Activated CD8-positive, alpha-beta T cell treated with anti-CD3 and anti-CD28 coated beads for 36 hours (primary cell): ENCODE results near the gene AIFM1. TPM values are rescaled to one million over a fixed set of nuclear protein-coding genes. Genes with fewer than 3 reads are reported as not detected.
"Not testable (repeated sequence)": the region's sequence is repeated elsewhere in the genome, so short reads cannot be mapped to it uniquely, and the experiment has no call there.

Experiments used
- ATAC-seq: fragments of 200-7000 bp; cut with Tn5 transposase; one replicate; pipeline ENCODE4 v1.10.0; 2021; ENCODE audit warnings: mild to moderate bottlenecking, moderate library complexity
- CTCF ChIA-PET: fragments of 350-600 bp; sonication (Branson Sonifier 250); formaldehyde crosslinking; loops from one replicate; lab custom pipeline; 2021; ENCODE audit warnings: antibody characterized with exemption; lab: Charles Lee
- POLR2A ChIA-PET: fragments of 350-600 bp; sonication (Branson Sonifier 250); formaldehyde crosslinking; loops from one replicate; lab custom pipeline; 2021; ENCODE audit warnings: antibody characterized with exemption; lab: Charles Lee
- DNase-seq: peaks from one replicate; pipeline ENCODE4 v3.0.0-alpha.2; 2020
- H3K27ac Mint-ChIP-seq: one replicate; pipeline ENCODE4 v1.8.0; 2021; ENCODE audit warnings: mild to moderate bottlenecking, mixed read lengths
- H3K27me3 Mint-ChIP-seq: one replicate; pipeline ENCODE4 v1.8.0; 2021; ENCODE audit warnings: mixed read lengths
- H3K36me3 Mint-ChIP-seq: one replicate; pipeline ENCODE4 v1.8.0; 2021; ENCODE audit warnings: low read depth, mixed read lengths
- H3K4me1 Mint-ChIP-seq: one replicate; pipeline ENCODE4 v1.8.0; 2021; ENCODE audit warnings: low read depth, mixed read lengths
- H3K4me3 Mint-ChIP-seq: one replicate; pipeline ENCODE4 v1.8.0; 2021; ENCODE audit warnings: mild to moderate bottlenecking, moderate library complexity, mixed read lengths
- H3K9me3 Mint-ChIP-seq: one replicate; pipeline ENCODE4 v1.8.0; 2021; ENCODE audit warnings: mixed read lengths
- intact Hi-C: fragments of 100-400 bp; cut with micrococcal nuclease; formaldehyde crosslinking; loops from one replicate; pipeline ENCODE4 v1.10.0; 2022
- total RNA-seq, 2 experiments: library from RNA; stranded (reverse); gene quantifications; one replicate each; pipeline ENCODE4 v1.2.3, GENCODE V29; 2021
- TF ChIP-seq, protein P1 (sequence below): fragments of 200-600 bp; IDR thresholded peaks from one replicate; pipeline ENCODE4 v1.8.0; 2022; ENCODE audit warnings: antibody characterized with exemption, mild to moderate bottlenecking

The AIFM1 gene
- total RNA-seq, 2 experiments from 2014 or later = 51.5 to 54.3 TPM

- ATAC-seq (peak; percentile 35), DNase-seq (peak; percentile 46)
- ChIA-PET CTCF (interaction anchor here (0.9 to 5.5 kb wide), 9 partner anchors 11 to 72 kb away, joined by 3 to 87 read pairs (median 5); no protein-coding TSS in a partner anchor), POLR2A (interaction anchor here (1.0 to 4.3 kb wide), 5 partner anchors 9 to 39 kb away, joined by 3 to 26 read pairs (median 5); no protein-coding TSS in a partner anchor)
- no peaks in the 10 kb centered on the region for H3K27me3 Mint-ChIP-seq
- intact Hi-C loops = loop anchor here (2.0 kb wide), 1 partner anchor 38 kb away; no protein-coding TSS in a partner anchor
- H3K9me3 Mint-ChIP-seq = no peaks in the 10 kb centered on the region
- H3K4me3 Mint-ChIP-seq = peak overlapping the region; percentile 59
- peaks cover 25% of the 10 kb centered on the region for H3K4me1 Mint-ChIP-seq
- H3K36me3 Mint-ChIP-seq = peaks cover 2% of the 10 kb centered on the region
- H3K27ac Mint-ChIP-seq = peak overlapping the region; percentile 63
- TF ChIP-seq, protein P1, sequence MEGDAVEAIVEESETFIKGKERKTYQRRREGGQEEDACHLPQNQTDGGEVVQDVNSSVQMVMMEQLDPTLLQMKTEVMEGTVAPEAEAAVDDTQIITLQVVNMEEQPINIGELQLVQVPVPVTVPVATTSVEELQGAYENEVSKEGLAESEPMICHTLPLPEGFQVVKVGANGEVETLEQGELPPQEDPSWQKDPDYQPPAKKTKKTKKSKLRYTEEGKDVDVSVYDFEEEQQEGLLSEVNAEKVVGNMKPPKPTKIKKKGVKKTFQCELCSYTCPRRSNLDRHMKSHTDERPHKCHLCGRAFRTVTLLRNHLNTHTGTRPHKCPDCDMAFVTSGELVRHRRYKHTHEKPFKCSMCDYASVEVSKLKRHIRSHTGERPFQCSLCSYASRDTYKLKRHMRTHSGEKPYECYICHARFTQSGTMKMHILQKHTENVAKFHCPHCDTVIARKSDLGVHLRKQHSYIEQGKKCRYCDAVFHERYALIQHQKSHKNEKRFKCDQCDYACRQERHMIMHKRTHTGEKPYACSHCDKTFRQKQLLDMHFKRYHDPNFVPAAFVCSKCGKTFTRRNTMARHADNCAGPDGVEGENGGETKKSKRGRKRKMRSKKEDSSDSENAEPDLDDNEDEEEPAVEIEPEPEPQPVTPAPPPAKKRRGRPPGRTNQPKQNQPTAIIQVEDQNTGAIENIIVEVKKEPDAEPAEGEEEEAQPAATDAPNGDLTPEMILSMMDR = no peak
These were observed 45.3 kb downstream of the AIFM1 start for GRCh38 chrX:130120321-130120731.

- H3K4me3 Mint-ChIP-seq = no peak overlapping the region
- TF ChIP-seq, protein P1 = no peak
- no peaks in the 10 kb centered on the region for H3K9me3 Mint-ChIP-seq
- no peaks in the 10 kb centered on the region for H3K27me3 Mint-ChIP-seq
- H3K36me3 Mint-ChIP-seq = peaks cover 2% of the 10 kb centered on the region
- intact Hi-C loops = no loop called here
- H3K4me1 Mint-ChIP-seq = peaks cover 31% of the 10 kb centered on the region
- no peak overlapping the region for H3K27ac Mint-ChIP-seq
- ChIA-PET CTCF (interaction anchor here (1.0 to 5.5 kb wide), 5 partner anchors 21 to 73 kb away, joined by 3 to 87 read pairs (median 3); no protein-coding TSS in a partner anchor), POLR2A (interaction anchor here (0.6 to 4.3 kb wide), 5 partner anchors 8 to 43 kb away, joined by 3 to 26 read pairs (median 4); no protein-coding TSS in a partner anchor)
- no peak for ATAC-seq
- no peak for DNase-seq
These were observed 46.2 kb downstream of the AIFM1 start for GRCh38 chrX:130119312-130119898.

GRCh38 chrX:130118441-130119311, 47.0 kb downstream of the AIFM1 start:
- H3K9me3 Mint-ChIP-seq = no peaks in the 10 kb centered on the region
- TF ChIP-seq, protein P1 = no peak
- H3K4me1 Mint-ChIP-seq = peaks cover 37% of the 10 kb centered on the region
- peaks cover 2% of the 10 kb centered on the region for H3K36me3 Mint-ChIP-seq
- ChIA-PET POLR2A (interaction anchor here (0.6 to 4.3 kb wide), 2 partner anchors 38 to 43 kb away, joined by 3 to 26 read pairs; no protein-coding TSS in a partner anchor), CTCF (interaction anchor here (1.0 to 5.5 kb wide), 6 partner anchors 20 to 73 kb away, joined by 3 to 87 read pairs (median 4); no protein-coding TSS in a partner anchor)
- H3K27me3 Mint-ChIP-seq = no peaks in the 10 kb centered on the region
- no peak overlapping the region for H3K4me3 Mint-ChIP-seq
- H3K27ac Mint-ChIP-seq = no peak overlapping the region
- intact Hi-C loops = no loop called here
- DNase-seq (peak; percentile 44), ATAC-seq (peak; percentile 8)

DNA sequence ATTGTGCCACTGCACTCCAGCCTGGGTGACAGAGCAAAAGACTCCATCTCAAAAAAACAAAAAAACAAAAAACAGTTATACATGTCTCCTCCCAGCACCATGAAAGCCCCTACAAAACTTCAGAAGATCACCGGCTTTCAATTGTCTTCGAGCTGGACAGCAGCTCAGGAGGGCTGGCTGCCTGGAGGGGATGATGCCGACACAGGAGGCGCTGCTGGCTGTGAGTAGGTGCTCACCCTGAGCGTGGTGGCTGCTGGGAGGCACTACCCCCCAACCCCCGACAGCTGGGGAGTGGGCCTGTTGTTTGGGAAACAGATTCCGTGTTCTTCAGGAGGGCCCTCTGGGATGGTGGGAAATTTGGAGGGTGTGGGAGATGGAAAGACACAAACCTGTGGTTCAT, 48.5 kb downstream of the AIFM1 start:
- Mint-ChIP-seq H3K4me1 (peaks cover 38% of the 10 kb centered on the region), H3K36me3 (no peaks in the 10 kb centered on the region), H3K27ac (no peak overlapping the region), H3K27me3 (no peaks in the 10 kb centered on the region), H3K4me3 (no peak overlapping the region), H3K9me3 (no peaks in the 10 kb centered on the region)
- CTCF ChIA-PET = interaction anchor here (0.7 to 1.7 kb wide), 3 partner anchors 37 to 57 kb away, joined by 3 to 6 read pairs (median 3); no protein-coding TSS in a partner anchor
- POLR2A ChIA-PET = no interaction called here
- TF ChIP-seq, protein P1 = no peak
- DNase-seq = no peak
- ATAC-seq = no peak
- intact Hi-C loops = no loop called here

GRCh38 chrX:130115119-130115885, 50.3 kb downstream of the AIFM1 start:
- H3K4me3 Mint-ChIP-seq, H3K36me3 Mint-ChIP-seq, H3K9me3 Mint-ChIP-seq, ATAC-seq, H3K27me3 Mint-ChIP-seq, intact Hi-C loops: not testable (repeated sequence)
- ChIA-PET POLR2A (interaction anchor here (1.2 kb wide), 1 partner anchor 35 kb away, joined by 3 read pairs; no protein-coding TSS in a partner anchor), CTCF (interaction anchor here (1.2 kb wide), 1 partner anchor 36 kb away, joined by 5 read pairs; no protein-coding TSS in a partner anchor)
- Mint-ChIP-seq H3K27ac (peak overlapping the region; percentile 15), H3K4me1 (peaks cover 37% of the 10 kb centered on the region)
- peak; percentile 26 for DNase-seq
